Mesenchymal stem cell (in vitro differentiated cells and primary cell): Measurements from ENCODE around the gene RNF115.

Source experiments
- DNase-seq: peaks from one replicate; pipeline ENCODE4 v3.0.0-alpha.2; 2013
- H2AFZ ChIP-seq: one replicate; pipeline ENCODE4 v1.6.1; 2013; ENCODE audit warnings: low read depth, mild to moderate bottlenecking, control low read depth, inconsistent platforms, low read length, moderate library complexity
- H2AK5ac ChIP-seq: 2 replicates; pipeline ENCODE4 v1.6.1; 2013; ENCODE audit warnings: low read length, moderate library complexity, mild to moderate bottlenecking, inconsistent platforms; ENCODE audit not compliant: severe bottlenecking
- H2BK120ac ChIP-seq: one replicate; pipeline ENCODE4 v1.6.1; 2013; ENCODE audit warnings: low read depth, mild to moderate bottlenecking, inconsistent platforms, low read length, moderate library complexity
- H2BK12ac ChIP-seq, 2 experiments: one replicate each; pipeline ENCODE4 v1.6.1; 2013; ENCODE audit warnings: inconsistent platforms in 2 of 2, low read length in 2 of 2, mild to moderate bottlenecking in 2 of 2, moderate library complexity in 2 of 2, control low read depth in 1 of 2
- H2BK15ac ChIP-seq: one replicate; pipeline ENCODE4 v1.6.1; 2013; ENCODE audit warnings: mild to moderate bottlenecking, low read depth, inconsistent platforms; ENCODE audit not compliant: poor library complexity, severe bottlenecking
- H2BK5ac ChIP-seq: 2 replicates; pipeline ENCODE4 v1.6.1; 2013; ENCODE audit warnings: low read depth, mild to moderate bottlenecking, low read length, control low read depth, inconsistent platforms; ENCODE audit not compliant: poor library complexity, severe bottlenecking
- H3K14ac ChIP-seq, 2 experiments: one replicate each; pipeline ENCODE4 v1.6.1; 2013; ENCODE audit warnings: inconsistent platforms in 2 of 2, low read length in 2 of 2, control low read depth in 1 of 2, mild to moderate bottlenecking in 1 of 2, moderate library complexity in 1 of 2
- H3K18ac ChIP-seq, 2 experiments: one replicate each; pipeline ENCODE4 v1.6.1; 2013; ENCODE audit warnings: inconsistent platforms in 2 of 2, low read length in 2 of 2, control low read depth in 1 of 2, low read depth in 1 of 2, mild to moderate bottlenecking in 1 of 2
- H3K23ac ChIP-seq, 2 experiments: one replicate each; pipeline ENCODE4 v1.6.1; 2013; ENCODE audit warnings: inconsistent platforms in 2 of 2, low read length in 2 of 2, mild to moderate bottlenecking in 2 of 2, moderate library complexity in 2 of 2, control low read depth in 1 of 2
- H3K27ac ChIP-seq: 2 replicates; pipeline ENCODE4 v1.5.1; 2013; ENCODE audit warnings: mild to moderate bottlenecking, moderate library complexity, low read length, control low read depth, inconsistent platforms; ENCODE audit not compliant: poor library complexity, severe bottlenecking
- H3K27me3 ChIP-seq, 2 experiments: 2 replicates each; pipeline versions ENCODE4 v1.6.1 to v1.7.0; 2013; ENCODE audit warnings: low read length in 2 of 2, mild to moderate bottlenecking in 2 of 2, moderate library complexity in 2 of 2, control low read depth in 1 of 2, inconsistent platforms in 1 of 2; ENCODE audit not compliant: control insufficient read depth in 1 of 2, insufficient read depth in 1 of 2
- H3K36me3 ChIP-seq, 2 experiments: 2 replicates each; pipeline versions ENCODE4 v1.6.1 to v1.7.0; 2013; ENCODE audit warnings: low read length in 2 of 2, control low read depth in 1 of 2, inconsistent platforms in 1 of 2, low read depth in 1 of 2, mild to moderate bottlenecking in 1 of 2; ENCODE audit not compliant: insufficient read depth in 2 of 2, control insufficient read depth in 1 of 2
- H3K4ac ChIP-seq, 2 experiments: one replicate each; pipeline ENCODE4 v1.6.1; 2013; ENCODE audit warnings: inconsistent platforms in 2 of 2, low read length in 2 of 2, mild to moderate bottlenecking in 2 of 2, moderate library complexity in 2 of 2, control low read depth in 1 of 2, low read depth in 1 of 2
- H3K4me1 ChIP-seq: 2 replicates; pipeline ENCODE4 v1.6.1; 2013; ENCODE audit warnings: low read depth, low read length, control low read depth; ENCODE audit not compliant: control insufficient read depth, insufficient read depth
- H3K4me2 ChIP-seq: 2 replicates; pipeline ENCODE4 v1.6.1; 2013; ENCODE audit warnings: low read length, mild to moderate bottlenecking, inconsistent platforms; ENCODE audit not compliant: poor library complexity, severe bottlenecking
- H3K4me3 ChIP-seq, 2 experiments: 2 replicates each; pipeline versions ENCODE4 v1.5.1 to v1.7.0; 2013; ENCODE audit warnings: low read length in 2 of 2, mild to moderate bottlenecking in 2 of 2, control low read depth in 1 of 2, low read depth in 1 of 2; ENCODE audit not compliant: insufficient read depth in 1 of 2
- H3K79me1 ChIP-seq: replicated peaks from 2 replicates; pipeline ENCODE4 v1.6.1; 2013; ENCODE audit warnings: mild to moderate bottlenecking, control low read depth, low read length, inconsistent platforms; ENCODE audit not compliant: poor library complexity, severe bottlenecking
- H3K9ac ChIP-seq: 2 replicates; pipeline ENCODE4 v1.7.0; 2013; ENCODE audit warnings: mild to moderate bottlenecking, low read length, moderate library complexity
- H3K9me3 ChIP-seq: 2 replicates; pipeline ENCODE4 v1.7.0; 2013; ENCODE audit warnings: mild to moderate bottlenecking, low read length; ENCODE audit not compliant: control insufficient read depth
- H4K8ac ChIP-seq: one replicate; pipeline ENCODE4 v1.6.1; 2013; ENCODE audit warnings: inconsistent platforms, mild to moderate bottlenecking, low read length, moderate library complexity
- H4K91ac ChIP-seq: one replicate; pipeline ENCODE4 v1.6.1; 2013; ENCODE audit warnings: mild to moderate bottlenecking, low read length, inconsistent platforms
- WGBS: methylation state at CpG from one replicate; pipeline ENCODE4 v1.1.7; 2013; ENCODE audit warnings: mixed read lengths; 5-methylcytosine and 5-hydroxymethylcytosine counted together

Gene RNF115

DNA sequence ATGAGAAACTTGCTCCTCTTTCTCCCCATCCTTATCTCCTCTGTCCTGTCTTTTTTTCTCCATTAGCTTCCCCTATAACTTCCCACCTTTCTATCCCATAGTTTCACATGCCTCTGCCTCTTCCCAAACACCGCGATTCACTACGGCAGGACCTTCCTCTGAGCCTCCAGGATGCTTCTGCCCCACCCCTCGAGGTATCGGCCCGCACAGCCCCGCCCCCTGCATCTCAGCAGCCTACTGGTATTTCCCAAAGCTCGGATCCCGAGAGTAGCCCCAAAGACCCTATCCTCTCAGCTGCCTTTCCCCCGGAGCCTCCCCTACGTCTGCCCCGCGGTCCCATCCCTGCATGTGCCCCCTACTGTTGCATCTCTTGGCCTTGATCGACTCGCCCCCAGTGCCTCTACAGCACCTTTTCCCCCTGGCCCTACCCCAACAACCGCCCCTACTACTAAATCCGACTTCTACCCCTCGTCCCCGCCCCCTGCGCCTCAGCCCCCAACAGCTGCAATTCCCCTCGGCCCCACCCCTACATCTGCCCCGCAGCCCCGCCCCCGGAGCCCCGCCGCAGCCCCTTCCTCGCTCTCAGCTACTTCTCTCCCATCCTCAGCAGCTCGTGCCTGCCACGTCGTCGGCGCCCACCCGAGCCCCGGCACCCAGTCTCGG, 34.5 kb upstream of the RNF115 start:
- Histone ChIP-seq H3K79me1 (peaks cover 32% of the 10 kb centered on the region), H2AFZ (peak overlapping the region; percentile 29), H3K9ac (peak overlapping the region; percentile 95)

DNA sequence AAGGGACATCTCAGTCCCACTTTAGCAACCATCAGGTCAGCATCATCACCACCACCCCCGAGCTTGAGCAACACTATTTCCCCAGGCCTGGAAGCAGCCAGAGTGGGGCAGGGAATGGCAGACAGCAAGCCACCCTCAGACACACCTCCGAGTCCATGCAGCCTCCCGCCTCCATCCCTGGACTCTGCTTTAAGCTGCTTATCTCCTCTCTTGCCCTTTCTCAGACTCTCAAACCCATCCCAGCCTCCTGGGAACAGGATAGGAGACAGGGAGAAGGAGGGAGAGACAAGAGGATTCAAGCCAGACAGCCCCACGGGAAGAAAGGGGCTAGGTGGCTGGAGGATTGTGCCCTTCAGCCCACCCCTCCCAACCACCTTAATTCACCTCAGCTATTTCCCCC, 33.3 kb upstream of the RNF115 start:
- DNase-seq: no peak
- Histone ChIP-seq H2BK12ac (no peak overlapping the region), H3K9ac (peak overlapping the region; percentile 95), H2BK120ac (no peak overlapping the region), H3K27ac (no peak overlapping the region), H3K4me2 (no peak overlapping the region), H3K23ac (no peak overlapping the region), H2BK5ac (no peak overlapping the region), H3K4me1 (peaks cover 11% of the 10 kb centered on the region), H3K4ac (no peak overlapping the region), H3K27me3 (no peaks in the 10 kb centered on the region), H3K9me3 (no peaks in the 10 kb centered on the region), H3K14ac (no peak overlapping the region), H4K91ac (no peak overlapping the region), H3K79me1 (peaks cover 32% of the 10 kb centered on the region), H2BK15ac (peak overlapping the region; percentile 34), H4K8ac (no peak overlapping the region), H2AK5ac (no peak overlapping the region), H3K36me3 (peaks cover 40 to 49% of the 10 kb centered on the region in 2 experiments), H2AFZ (no peak overlapping the region), H3K18ac (no peak overlapping the region), H3K4me3 (peak overlapping the region in 1 of 2 experiments; percentile 95)
- WGBS: 96% methylated on average over 2 of the region's 4 CpGs

More for the DNA sequence above, 34.5 kb upstream of the RNF115 start:
- H2BK12ac ChIP-seq: peak overlapping the region in 1 of 2 experiments; percentile 70
- H3K9me3 ChIP-seq: no peaks in the 10 kb centered on the region
- H3K4ac ChIP-seq: peak overlapping the region in 1 of 2 experiments; percentile 83
- peak overlapping the region; percentile 67 for H3K4me2 ChIP-seq
- no peaks in the 10 kb centered on the region for H3K27me3 ChIP-seq
- peaks cover 37 to 39% of the 10 kb centered on the region in 2 experiments for H3K36me3 ChIP-seq
- peak overlapping the region; percentile 90 for H4K91ac ChIP-seq
- peak overlapping the region; percentile 83 for H2BK120ac ChIP-seq
- H3K4me1 ChIP-seq: peaks cover 11% of the 10 kb centered on the region
- H2BK15ac ChIP-seq: peak overlapping the region; percentile 91
- 2% methylated on average over 26 of the region's 35 CpGs for WGBS
- H2BK5ac ChIP-seq: peak overlapping the region; percentile 97
- H4K8ac ChIP-seq: no peak overlapping the region
- peak overlapping the region in 1 of 2 experiments; percentile 98 for H3K18ac ChIP-seq
- H3K4me3 ChIP-seq: peak overlapping the region; percentile 94 to 95
- no peak overlapping the region for H2AK5ac ChIP-seq
- peak overlapping the region; percentile 70 for H3K27ac ChIP-seq
- peak; percentile 50 for DNase-seq
- peak overlapping the region in 1 of 2 experiments; percentile 92 for H3K14ac ChIP-seq
- no peak overlapping the region for H3K23ac ChIP-seq

GRCh38 chr1:145855426-145855948, 31.6 kb upstream of the RNF115 start:
- Histone ChIP-seq H3K14ac (no peak overlapping the region), H3K4me1 (peaks cover 12% of the 10 kb centered on the region), H2AK5ac (no peak overlapping the region), H3K9ac (no peak overlapping the region), H2AFZ (no peak overlapping the region), H3K9me3 (no peaks in the 10 kb centered on the region), H3K4ac (no peak overlapping the region), H2BK15ac (no peak overlapping the region), H4K8ac (no peak overlapping the region), H3K4me3 (no peak overlapping the region), H3K4me2 (no peak overlapping the region), H4K91ac (no peak overlapping the region), H2BK5ac (no peak overlapping the region), H2BK12ac (no peak overlapping the region), H2BK120ac (no peak overlapping the region), H3K79me1 (peaks cover 32% of the 10 kb centered on the region), H3K18ac (no peak overlapping the region), H3K36me3 (peaks cover 46 to 66% of the 10 kb centered on the region in 2 experiments), H3K23ac (no peak overlapping the region), H3K27ac (no peak overlapping the region), H3K27me3 (no peaks in the 10 kb centered on the region)
- 95% methylated on average over 7 of the region's 7 CpGs for WGBS
- no peak for DNase-seq

DNA sequence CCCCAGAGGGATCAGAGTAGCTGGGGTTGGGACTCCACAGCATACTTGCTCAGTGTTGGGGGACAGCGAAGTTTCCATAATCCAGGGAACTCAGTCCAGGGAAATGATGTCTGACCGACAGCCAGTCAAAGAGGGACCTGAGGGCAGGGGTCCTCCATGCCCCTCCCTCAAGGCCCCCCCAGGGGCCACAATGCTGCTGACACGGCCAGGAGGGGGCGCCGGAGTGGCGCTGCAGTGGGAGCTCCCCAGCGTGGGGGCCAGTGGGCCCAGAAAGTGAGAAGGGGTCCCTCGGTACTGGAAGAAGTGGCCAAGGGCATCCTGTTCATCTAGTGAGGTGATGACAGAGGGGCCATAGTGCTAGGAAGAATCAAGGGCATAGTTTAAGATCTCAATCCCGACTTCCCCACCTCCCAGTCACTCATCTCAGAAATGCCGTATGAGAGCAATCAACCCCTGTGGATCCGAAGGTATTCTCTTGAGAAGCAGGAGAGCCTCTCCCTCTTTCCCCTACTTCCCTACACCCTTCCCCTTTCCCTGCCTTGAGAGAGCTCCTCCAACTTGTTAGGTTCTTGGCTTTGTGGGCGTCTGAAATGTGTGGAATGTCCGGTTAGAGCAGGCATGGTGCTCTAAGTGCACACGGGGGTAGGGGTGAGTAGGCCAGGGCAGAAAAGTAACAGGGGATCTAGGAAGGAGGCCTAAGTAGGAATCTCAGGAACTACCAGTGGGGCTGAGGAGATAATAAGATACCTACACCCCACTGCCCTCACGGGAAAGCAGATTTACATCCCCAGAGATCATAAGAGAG, 25.7 kb upstream of the RNF115 start:
- Histone ChIP-seq H4K8ac (peak overlapping the region; percentile 88), H2BK15ac (peak overlapping the region; percentile 57), H3K18ac (peak overlapping the region; percentile 67 to 94), H3K4ac (peak overlapping the region; percentile 6 to 99), H3K27me3 (no peaks in the 10 kb centered on the region), H3K9ac (peak overlapping the region; percentile 7), H4K91ac (peak overlapping the region; percentile 94), H2BK5ac (peak overlapping the region; percentile 69), H3K14ac (no peak overlapping the region), H2AK5ac (peak overlapping the region; percentile 99), H3K4me2 (no peak overlapping the region), H3K9me3 (no peaks in the 10 kb centered on the region), H3K79me1 (peaks cover 11% of the 10 kb centered on the region), H2BK120ac (peak overlapping the region; percentile 92), H3K23ac (no peak overlapping the region), H3K4me1 (peaks cover 20% of the 10 kb centered on the region), H3K27ac (peak overlapping the region; percentile 85), H3K4me3 (no peak overlapping the region), H2AFZ (no peak overlapping the region), H3K36me3 (peaks cover 48 to 72% of the 10 kb centered on the region in 2 experiments), H2BK12ac (peak overlapping the region; percentile 45 to 71)
- DNase-seq: peak; percentile 77
- WGBS: 67% methylated on average over 12 of the region's 15 CpGs
